Measurements from ENCODE around the gene XAGE2.

- TF ChIP-seq, protein P1, sequence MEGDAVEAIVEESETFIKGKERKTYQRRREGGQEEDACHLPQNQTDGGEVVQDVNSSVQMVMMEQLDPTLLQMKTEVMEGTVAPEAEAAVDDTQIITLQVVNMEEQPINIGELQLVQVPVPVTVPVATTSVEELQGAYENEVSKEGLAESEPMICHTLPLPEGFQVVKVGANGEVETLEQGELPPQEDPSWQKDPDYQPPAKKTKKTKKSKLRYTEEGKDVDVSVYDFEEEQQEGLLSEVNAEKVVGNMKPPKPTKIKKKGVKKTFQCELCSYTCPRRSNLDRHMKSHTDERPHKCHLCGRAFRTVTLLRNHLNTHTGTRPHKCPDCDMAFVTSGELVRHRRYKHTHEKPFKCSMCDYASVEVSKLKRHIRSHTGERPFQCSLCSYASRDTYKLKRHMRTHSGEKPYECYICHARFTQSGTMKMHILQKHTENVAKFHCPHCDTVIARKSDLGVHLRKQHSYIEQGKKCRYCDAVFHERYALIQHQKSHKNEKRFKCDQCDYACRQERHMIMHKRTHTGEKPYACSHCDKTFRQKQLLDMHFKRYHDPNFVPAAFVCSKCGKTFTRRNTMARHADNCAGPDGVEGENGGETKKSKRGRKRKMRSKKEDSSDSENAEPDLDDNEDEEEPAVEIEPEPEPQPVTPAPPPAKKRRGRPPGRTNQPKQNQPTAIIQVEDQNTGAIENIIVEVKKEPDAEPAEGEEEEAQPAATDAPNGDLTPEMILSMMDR (IDR thresholded peaks at IDR 0.05), result no peak
- TF ChIP-seq POLR2A (IDR thresholded peaks at IDR 0.05), result no peak
- TF ChIP-seq EP300 (IDR thresholded peaks at IDR 0.05), result no peak
Observed at GRCh38 chrX:52378870-52379269, 10.0 kb downstream of the XAGE2 start.

All from tibial nerve (tissue), 4 donors.